ENCODE results near the gene SLIT3.

DNA sequence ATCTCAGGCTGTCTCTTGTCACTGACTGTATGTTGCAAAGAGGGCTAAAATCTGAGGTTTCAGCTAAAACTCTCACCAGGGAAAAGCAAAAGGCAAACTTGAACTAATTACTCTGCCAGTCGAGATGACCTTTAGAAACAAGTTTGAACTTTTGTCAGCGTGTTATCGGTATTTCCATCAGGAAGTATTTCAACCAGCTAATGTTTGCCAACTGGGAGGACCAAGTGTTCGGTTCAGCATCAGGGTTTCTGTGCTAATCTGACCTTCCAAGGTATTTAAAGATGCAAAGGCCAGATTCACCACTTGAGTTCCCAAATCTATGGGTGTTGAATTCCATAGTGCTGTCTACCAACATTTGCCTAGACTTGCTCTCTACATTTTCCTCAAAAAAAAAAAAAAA lies 230.5 kb downstream of the SLIT3 start:
- TF ChIP-seq, protein P1, sequence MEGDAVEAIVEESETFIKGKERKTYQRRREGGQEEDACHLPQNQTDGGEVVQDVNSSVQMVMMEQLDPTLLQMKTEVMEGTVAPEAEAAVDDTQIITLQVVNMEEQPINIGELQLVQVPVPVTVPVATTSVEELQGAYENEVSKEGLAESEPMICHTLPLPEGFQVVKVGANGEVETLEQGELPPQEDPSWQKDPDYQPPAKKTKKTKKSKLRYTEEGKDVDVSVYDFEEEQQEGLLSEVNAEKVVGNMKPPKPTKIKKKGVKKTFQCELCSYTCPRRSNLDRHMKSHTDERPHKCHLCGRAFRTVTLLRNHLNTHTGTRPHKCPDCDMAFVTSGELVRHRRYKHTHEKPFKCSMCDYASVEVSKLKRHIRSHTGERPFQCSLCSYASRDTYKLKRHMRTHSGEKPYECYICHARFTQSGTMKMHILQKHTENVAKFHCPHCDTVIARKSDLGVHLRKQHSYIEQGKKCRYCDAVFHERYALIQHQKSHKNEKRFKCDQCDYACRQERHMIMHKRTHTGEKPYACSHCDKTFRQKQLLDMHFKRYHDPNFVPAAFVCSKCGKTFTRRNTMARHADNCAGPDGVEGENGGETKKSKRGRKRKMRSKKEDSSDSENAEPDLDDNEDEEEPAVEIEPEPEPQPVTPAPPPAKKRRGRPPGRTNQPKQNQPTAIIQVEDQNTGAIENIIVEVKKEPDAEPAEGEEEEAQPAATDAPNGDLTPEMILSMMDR (conservative IDR thresholded peaks at IDR 0.05; ENCODE audit: low read length): no peak
- no peak for TF ChIP-seq EZH2phosphoT487 (IDR thresholded peaks at IDR 0.05; ENCODE audit: borderline replicate concordance)

All from Loucy (cell line).